ENCODE results near the gene ALOXE3.

Gene ALOXE3

GRCh38 chr17:8144401-8145231 is 26.3 kb upstream of the ALOXE3 start:
- CTCF ChIA-PET = interaction anchor here (1.1 kb wide), 1 partner anchor 16 kb away, joined by 3 read pairs; no protein-coding TSS in a partner anchor
- POLR2A ChIA-PET = interaction anchor here (0.5 kb wide), 1 partner anchor 1953 kb away, joined by 3 read pairs; no protein-coding TSS in a partner anchor
- H3K4me3 ChIP-seq (ENCODE audit: low read depth, low read length) = no peak overlapping the region
- no peak for TF ChIP-seq CTCF (IDR thresholded peaks at IDR 0.05; ENCODE audit: insufficient read depth, low read length, missing control alignments)
- DNase-seq (ENCODE audit: low read depth, low spot score) = no peak

- no peak for DNase-seq (ENCODE audit: low read depth, low spot score)
- no peak overlapping the region for H3K4me3 ChIP-seq (ENCODE audit: low read depth, low read length)
- ChIA-PET CTCF (interaction anchor here (1.1 kb wide), 2 partner anchors 15 to 17 kb away, joined by 3 to 5 read pairs; no protein-coding TSS in a partner anchor), POLR2A (no interaction called here)
- no peak for TF ChIP-seq CTCF (IDR thresholded peaks at IDR 0.05; ENCODE audit: insufficient read depth, low read length, missing control alignments)
Measured at GRCh38 chr17:8143581-8144400, 25.5 kb upstream of the ALOXE3 start.

GRCh38 chr17:8142887-8143580 is 24.7 kb upstream of the ALOXE3 start:
- CTCF ChIA-PET = interaction anchor here (1.1 kb wide), 2 partner anchors 16 to 18 kb away, joined by 3 to 5 read pairs; no protein-coding TSS in a partner anchor
- DNase-seq (ENCODE audit: low read depth, low spot score) = no peak
- POLR2A ChIA-PET = no interaction called here
- H3K4me3 ChIP-seq (ENCODE audit: low read depth, low read length) = no peak overlapping the region
- no peak for TF ChIP-seq CTCF (IDR thresholded peaks at IDR 0.05; ENCODE audit: insufficient read depth, low read length, missing control alignments)

- CTCF ChIA-PET = interaction anchor here (5.0 kb wide), 1 partner anchor 8 kb away, joined by 38 read pairs; the partner anchor contains the start of gene PER1
- POLR2A ChIA-PET = interaction anchor here (3.1 kb wide), 1 partner anchor 8 kb away, joined by 9 read pairs; no protein-coding TSS in a partner anchor
Measured at GRCh38 chr17:8142158-8142886, 24.0 kb upstream of the ALOXE3 start.

GRCh38 chr17:8141741-8142140 is 23.4 kb upstream of the ALOXE3 start:
- TF ChIP-seq CTCF (IDR thresholded peaks at IDR 0.05; ENCODE audit: insufficient read depth, low read length, missing control alignments) = no peak
- no peak for DNase-seq (ENCODE audit: low read depth, low spot score)
- no peak overlapping the region for H3K4me3 ChIP-seq (ENCODE audit: low read depth, low read length)
- ChIA-PET POLR2A (interaction anchor here (3.1 kb wide), 1 partner anchor 9 kb away, joined by 9 read pairs; no protein-coding TSS in a partner anchor), CTCF (interaction anchor here (5.0 kb wide), 1 partner anchor 9 kb away, joined by 38 read pairs; the partner anchor contains the start of gene PER1)

More at GRCh38 chr17:8142158-8142886, 24.0 kb upstream of the ALOXE3 start:
- TF ChIP-seq CTCF (IDR thresholded peaks at IDR 0.05; ENCODE audit: insufficient read depth, low read length, missing control alignments) = no peak
- H3K4me3 ChIP-seq (ENCODE audit: low read depth, low read length) = no peak overlapping the region
- DNase-seq (ENCODE audit: low read depth, low spot score) = no peak
